GM12878 (cell line): ENCODE data around the gene ATF7. TPM values are rescaled to one million over a fixed set of nuclear protein-coding genes. Genes with fewer than 3 reads are reported as not detected.
"Not testable (repeated sequence)": the region's sequence is repeated elsewhere in the genome, so short reads cannot be mapped to it uniquely, and the experiment has no call there.

Source experiments
- ATAC-seq: fragments of 200-7000 bp; cut with Tn5 transposase; 3 replicates; pipeline ENCODE4 v1.9.1; 2020; ENCODE audit warnings: mild to moderate bottlenecking, moderate library complexity
- BruUV-seq: library from RNA; stranded (reverse); fragments of 400-500 nt; replicated peaks from 2 replicates; lab custom pipeline; 2021; lab: Mats Ljungman, UMichigan
- CTCF ChIA-PET: fragments of 300-600 bp; sonication (Branson Sonifier 250); formaldehyde crosslinking; extraction: SDS; loops from one replicate; lab custom pipeline; 2021; ENCODE audit warnings: inconsistent platforms; lab: Yijun Ruan, JAX
- POLR2A ChIA-PET: fragments of 350-600 bp; formaldehyde crosslinking; extraction: SDS; loops from one replicate; lab custom pipeline; 2021; ENCODE audit warnings: inconsistent platforms; lab: Charles Lee
- RAD21 ChIA-PET: fragments of 300-600 bp; sonication (Branson Sonifier 250); formaldehyde crosslinking; loops from one replicate; lab custom pipeline; 2023; ENCODE audit warnings: antibody characterized with exemption; ENCODE audit not compliant: unreplicated experiment; lab: Charles Lee
- SMC1A ChIA-PET: fragments of 300-600 bp; sonication (Branson Sonifier 250); formaldehyde crosslinking; loops from one replicate; lab custom pipeline; 2023; ENCODE audit not compliant: unreplicated experiment, uncharacterized antibody; lab: Charles Lee
- DNase-seq: peaks from one replicate; pipeline ENCODE4 v3.0.0-alpha.2; 2011; ENCODE audit warnings: low read depth, low spot score
- FAIRE-seq: peaks from 3 replicates; lab custom pipeline; 2011; peaks lifted over from hg19 to GRCh38; lab: Jason Lieb, UNC
- H2AFZ ChIP-seq: 2 replicates; pipeline ENCODE4 v1.6.0; 2011; ENCODE audit warnings: low read depth, low read length, control low read depth; ENCODE audit not compliant: control insufficient read depth
- H3K27ac ChIP-seq: 2 replicates; pipeline ENCODE4 v1.5.1; 2011; ENCODE audit warnings: control low read depth; ENCODE audit not compliant: control insufficient read depth, insufficient read depth
- H3K27me3 ChIP-seq, 2 experiments: replicated peaks in 1 of 2; 2 replicates each; pipeline versions ENCODE4 v1.6.0 to v1.6.1; 2011; ENCODE audit warnings: low read length in 1 of 2; ENCODE audit not compliant: control insufficient read depth in 2 of 2, insufficient read depth in 2 of 2
- H3K36me3 ChIP-seq, 2 experiments: 2 replicates each; pipeline ENCODE4 v1.5.1; 2011; ENCODE audit warnings: low read length in 1 of 2; ENCODE audit not compliant: control insufficient read depth in 2 of 2, insufficient read depth in 2 of 2
- H3K4me1 ChIP-seq: 2 replicates; pipeline ENCODE4 v1.6.1; 2011; ENCODE audit warnings: mild to moderate bottlenecking, low read length, moderate library complexity, mixed read lengths; ENCODE audit not compliant: control insufficient read depth, insufficient read depth
- H3K4me2 ChIP-seq: 2 replicates; pipeline ENCODE4 v1.6.0; 2011; ENCODE audit warnings: control low read depth; ENCODE audit not compliant: control insufficient read depth, insufficient read depth
- H3K4me3 ChIP-seq: fragments of 200-600 bp; sonication (generic); 2 replicates; pipeline ENCODE4 v1.5.1; 2016
- H3K79me2 ChIP-seq: 2 replicates; pipeline ENCODE4 v1.6.0; 2011; ENCODE audit warnings: low read length; ENCODE audit not compliant: control insufficient read depth, insufficient read depth
- H3K9ac ChIP-seq: 2 replicates; pipeline ENCODE4 v1.8.0; 2011; ENCODE audit warnings: low read length, control low read depth, mixed read lengths; ENCODE audit not compliant: control insufficient read depth, insufficient read depth
- H3K9me3 ChIP-seq: replicated peaks from 3 replicates; pipeline ENCODE4 v1.5.1; 2011; ENCODE audit warnings: mild to moderate bottlenecking, low read length; ENCODE audit not compliant: control insufficient read depth, insufficient read depth
- H4K20me1 ChIP-seq: 2 replicates; pipeline ENCODE4 v1.6.0; 2011; ENCODE audit not compliant: control insufficient read depth, insufficient read depth
- CHD2 ChIP-seq: IDR thresholded peaks from 2 replicates; pipeline ENCODE4 v1.6.1; 2011; ENCODE audit warnings: low read depth, low read length, improper control_type of control experiment, borderline replicate concordance
- ELK1 ChIP-seq: IDR thresholded peaks from 2 replicates; pipeline ENCODE4 v1.6.1; 2012; ENCODE audit warnings: low read depth, low read length, improper control_type of control experiment
- ESRRA ChIP-seq: IDR thresholded peaks from 2 replicates; pipeline ENCODE4 v1.6.1; 2012; ENCODE audit warnings: mild to moderate bottlenecking, low read length, improper control_type of control experiment
- MTA2 ChIP-seq: fragments of 450-650 bp; IDR thresholded peaks from 2 replicates; pipeline ENCODE4 v1.6.1; 2016; ENCODE audit warnings: low read depth, mild to moderate bottlenecking, moderate library complexity
- RELB ChIP-seq: fragments of 450-650 bp; IDR thresholded peaks from 2 replicates; pipeline ENCODE4 v1.6.1; 2017; ENCODE audit warnings: low read depth, mild to moderate bottlenecking, moderate library complexity
- SPI1 ChIP-seq: IDR thresholded peaks from 2 replicates; pipeline ENCODE4 v1.6.1; 2011; ENCODE audit warnings: low read depth, mild to moderate bottlenecking, low read length, moderate library complexity, borderline replicate concordance; ENCODE audit not compliant: insufficient read depth
- SREBF1 ChIP-seq: IDR thresholded peaks from 2 replicates; pipeline ENCODE4 v1.6.1; 2012; ENCODE audit warnings: mild to moderate bottlenecking, low read length
- TAF1 ChIP-seq: IDR thresholded peaks from 2 replicates; pipeline ENCODE4 v1.6.1; 2011; ENCODE audit warnings: mild to moderate bottlenecking, low read depth, low read length, borderline replicate concordance
- USF1 ChIP-seq: IDR thresholded peaks from 2 replicates; pipeline ENCODE4 v1.6.1; 2011; ENCODE audit warnings: borderline replicate concordance, low read depth, mild to moderate bottlenecking, moderate library complexity, mixed read lengths, low read length; ENCODE audit not compliant: insufficient read depth; ENCODE audit errors: extremely low read length
- ZBTB4 ChIP-seq: fragments of 450-650 bp; formaldehyde crosslinking; IDR thresholded peaks from 2 replicates; pipeline ENCODE4 v1.4.0; 2022; ENCODE audit warnings: mild to moderate bottlenecking, moderate library complexity
- in situ Hi-C: fragments of 300-500 bp; cut with MboI; formaldehyde crosslinking; loops from 9 replicates; pipeline ENCODE4 v1.14.3; 2018; ENCODE audit warnings: mixed read lengths
- intact Hi-C: fragments of 100-400 bp; cut with micrococcal nuclease; formaldehyde crosslinking; loops from one replicate; pipeline ENCODE4 v1.14.2; 2022; ENCODE audit not compliant: unreplicated experiment
- polyA plus RNA-seq, 11 experiments: library from polyadenylated mRNA; depleted of rRNA in 4 of 11; unstranded in 6 of 11; stranded (reverse) in 5 of 11; fragments of >200 nt; fragmentation: Nextera tagmentation in 4 of 11; fragmentation: Illumina TruSeq in 1 of 11; extraction: Ambion mirVana in 4 of 11; extraction: Trizol in 1 of 11; gene quantifications; 1 replicate in 1 of 11; 2 replicates in 10 of 11; pipeline versions ENCODE4 v1.2.1 to v1.2.3, GENCODE V29; 2011 to 2016; ENCODE audit warnings: inconsistent platforms in 2 of 11, missing spikeins in 2 of 11, low read depth in 1 of 11
- total RNA-seq, 4 experiments: library from RNA; depleted of rRNA in 3 of 4; stranded (reverse); fragments of >200 nt in 3 of 4; fragmentation: Illumina TruSeq in 1 of 4; extraction: Trizol in 1 of 4; gene quantifications; 2 replicates each; pipeline versions ENCODE4 v1.2.1 to v1.2.3, GENCODE V29; 2013 to 2021

Gene ATF7
- total and polyA plus RNA-seq, 10 of the 15 experiments (the other 5 are each of a cell fraction or from before 2014, with no cell fraction given) = 9.1 to 30.7 (median 21.8) TPM

GRCh38 chr12:53636641-53637040 lies 10.5 kb upstream of the ATF7 start (continued):
- TF ChIP-seq ZBTB4 (CRISPR knock-in tag) (no peak), SPI1 (no peak), USF1 (no peak), TAF1 (no peak), ESRRA (no peak), RELB (no peak), CHD2 (no peak), SREBF1 (no peak), MTA2 (no peak), ELK1 (no peak)

- not testable (repeated sequence) for BruUV-seq, ATAC-seq
These were observed 9.5 kb upstream of the ATF7 start for GRCh38 chr12:53635708-53636107.

More at GRCh38 chr12:53635708-53636107, 9.5 kb upstream of the ATF7 start:
- H4K20me1 ChIP-seq, H3K4me3 ChIP-seq, H3K79me2 ChIP-seq, intact Hi-C loops, H3K9ac ChIP-seq, POLR2A ChIA-PET, H3K27ac ChIP-seq, H3K27me3 ChIP-seq, DNase-seq, H3K36me3 ChIP-seq, RAD21 ChIA-PET, in situ Hi-C loops, H2AFZ ChIP-seq, H3K4me1 ChIP-seq, H3K4me2 ChIP-seq, H3K9me3 ChIP-seq, FAIRE-seq: not testable (repeated sequence)
- ChIA-PET SMC1A (interaction anchor here (1.8 kb wide), 1 partner anchor 20 kb away, joined by 4 read pairs; no protein-coding TSS in a partner anchor), CTCF (interaction anchor here (1.2 to 1.3 kb wide), 2 partner anchors 9 to 123 kb away, joined by 3 read pairs; partner anchors contain the start of gene ATF7)
